Central memory CD4-positive, alpha-beta T cell (primary cell): ENCODE data around the gene CDC5L.
"Not testable (repeated sequence)": the region's sequence is repeated elsewhere in the genome, so short reads cannot be mapped to it uniquely, and the experiment has no call there.

Experiments used
- DNase-seq: peaks from one replicate; pipeline ENCODE4 v3.0.0; 2022

The CDC5L gene

DNA sequence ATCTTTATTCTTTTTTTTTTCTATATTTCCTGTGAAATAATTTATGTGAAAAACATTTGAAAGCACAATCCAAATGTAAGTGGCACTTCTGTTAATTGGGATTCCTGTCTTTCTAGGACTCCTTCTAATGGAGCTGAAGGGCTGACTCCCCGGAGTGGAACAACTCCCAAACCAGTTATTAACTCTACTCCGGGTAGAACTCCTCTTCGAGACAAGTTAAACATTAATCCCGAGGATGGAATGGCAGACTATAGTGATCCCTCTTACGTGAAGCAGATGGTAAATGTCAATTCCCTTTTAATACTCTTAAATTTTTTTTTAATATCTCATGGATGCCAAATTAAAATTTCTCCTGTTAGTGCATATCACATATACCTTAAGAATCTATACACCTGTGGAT is 35.0 kb downstream of the CDC5L start:
- no peak for DNase-seq

DNA sequence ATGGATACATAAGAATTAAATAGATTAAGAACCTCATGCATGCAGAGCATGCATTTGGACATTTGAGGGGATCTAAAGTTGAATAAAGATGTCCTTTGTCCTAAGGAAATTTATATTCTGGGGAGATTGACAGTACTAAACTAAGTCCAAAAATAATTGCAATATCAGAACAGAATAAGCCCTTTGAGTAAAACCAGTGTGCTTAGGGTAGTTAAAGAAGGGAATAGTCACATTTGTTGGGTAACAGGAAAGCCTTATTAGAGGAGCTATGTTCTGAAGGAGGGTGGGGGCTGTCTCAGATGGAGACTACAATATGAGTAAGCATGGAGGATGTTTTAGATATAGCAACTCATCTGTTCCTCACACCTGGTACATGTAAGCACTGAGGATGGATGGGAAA is 35.8 kb downstream of the CDC5L start:
- no peak for DNase-seq

DNA sequence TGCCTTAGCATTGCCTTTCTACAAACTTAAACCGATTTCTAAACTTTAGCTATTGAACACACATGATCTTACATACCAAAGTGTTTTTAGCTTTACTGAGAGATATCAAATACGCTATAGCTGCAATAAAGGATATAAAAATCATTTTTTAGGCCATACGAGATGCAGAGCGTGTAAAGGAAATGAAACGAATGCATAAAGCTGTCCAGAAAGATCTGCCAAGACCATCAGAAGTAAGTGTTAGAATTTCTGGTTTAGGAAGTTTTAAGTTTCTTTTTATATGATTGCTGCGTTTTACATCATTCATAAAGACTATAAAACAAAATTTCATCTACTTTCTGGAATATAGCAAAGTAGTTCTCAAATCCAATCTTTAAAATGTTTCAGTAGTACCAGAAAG is 38.4 kb downstream of the CDC5L start:
- no peak for DNase-seq

DNA sequence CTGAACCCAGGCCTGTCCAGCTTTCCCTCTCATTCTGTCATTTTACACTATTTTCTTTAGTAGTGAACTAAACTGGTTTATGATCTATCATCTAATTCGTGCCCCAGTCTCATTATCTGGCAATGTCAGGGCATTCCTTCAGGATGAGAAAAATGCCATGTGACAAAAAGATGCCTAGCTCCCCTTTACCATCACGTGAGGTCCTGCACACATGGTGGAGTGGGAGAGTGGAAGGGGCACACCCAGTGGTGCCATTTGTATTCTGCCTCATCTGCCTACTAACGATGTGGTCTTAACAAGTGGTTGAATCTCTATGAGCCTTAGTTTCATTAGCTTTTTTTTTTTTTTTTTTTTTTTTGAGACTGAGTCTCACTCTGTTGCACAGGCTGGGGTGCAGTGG is 41.2 kb downstream of the CDC5L start:
- no peak for DNase-seq

DNA sequence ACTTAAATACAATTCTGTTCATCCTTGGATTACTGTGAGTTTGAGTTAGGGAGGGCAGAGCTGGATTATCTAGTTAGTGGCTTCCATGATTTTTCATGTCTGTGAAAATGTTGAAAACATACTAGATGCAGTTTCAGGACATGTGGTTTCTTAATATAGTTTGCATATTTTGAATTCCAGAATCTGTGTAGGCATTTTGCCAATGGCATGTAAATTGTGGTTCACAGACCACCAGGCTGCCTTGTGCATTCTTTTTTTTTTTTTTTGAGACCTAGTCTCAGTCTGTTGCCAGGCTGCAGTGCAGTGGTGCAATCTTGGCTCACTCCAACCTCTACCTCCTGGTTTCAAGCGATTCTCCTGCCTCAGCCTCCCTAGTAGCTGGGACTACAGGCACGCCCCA is 42.8 kb downstream of the CDC5L start:
- DNase-seq, result no peak

DNA sequence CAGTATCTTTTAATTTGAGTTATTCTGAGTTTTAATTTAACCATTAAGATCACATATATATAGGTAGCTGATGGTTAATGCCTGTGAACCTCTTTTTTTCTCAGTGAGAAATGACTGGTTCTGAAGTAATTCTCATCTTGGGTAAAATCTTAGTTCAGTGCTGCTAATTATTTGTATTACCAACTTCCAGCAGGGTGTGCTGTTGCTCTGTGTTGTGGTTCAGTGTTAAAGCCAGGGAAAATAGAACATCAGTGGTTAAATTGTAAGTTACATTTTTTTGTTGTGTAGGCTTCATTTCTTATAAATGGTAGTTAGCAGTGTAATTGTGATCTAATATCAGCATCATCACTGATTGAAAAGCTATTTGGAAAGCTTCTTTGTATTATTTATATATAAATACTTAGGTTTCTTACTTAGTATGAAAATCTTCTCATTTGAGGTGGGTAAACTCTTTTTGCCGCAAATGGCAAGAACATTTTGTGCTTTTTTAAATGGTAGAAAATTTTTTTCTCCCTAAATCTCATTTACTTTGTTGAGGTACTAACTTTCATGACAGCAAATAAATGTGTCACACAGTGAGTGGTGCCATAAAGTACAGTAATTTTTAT is 43.7 kb downstream of the CDC5L start:
- peak; percentile 6 for DNase-seq

DNA sequence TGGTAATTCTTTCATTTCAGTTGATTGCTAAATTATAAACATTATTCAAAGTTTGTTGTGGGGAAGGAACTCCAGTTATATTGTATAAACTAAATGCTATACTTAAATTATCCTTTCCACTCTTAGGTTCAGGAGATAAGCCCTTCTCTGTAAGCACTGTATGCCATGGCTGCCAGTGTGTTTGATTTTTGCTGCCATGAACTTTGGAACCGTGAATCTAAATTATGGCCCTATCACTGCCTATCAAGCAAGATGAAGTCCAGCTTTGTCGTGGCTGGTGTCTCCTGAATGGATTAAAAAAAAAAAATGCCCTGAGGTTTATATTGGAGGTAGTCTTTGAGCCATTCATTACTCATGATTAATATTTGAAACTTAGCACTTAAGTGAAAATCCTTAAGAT is 44.7 kb downstream of the CDC5L start:
- no peak for DNase-seq

DNA sequence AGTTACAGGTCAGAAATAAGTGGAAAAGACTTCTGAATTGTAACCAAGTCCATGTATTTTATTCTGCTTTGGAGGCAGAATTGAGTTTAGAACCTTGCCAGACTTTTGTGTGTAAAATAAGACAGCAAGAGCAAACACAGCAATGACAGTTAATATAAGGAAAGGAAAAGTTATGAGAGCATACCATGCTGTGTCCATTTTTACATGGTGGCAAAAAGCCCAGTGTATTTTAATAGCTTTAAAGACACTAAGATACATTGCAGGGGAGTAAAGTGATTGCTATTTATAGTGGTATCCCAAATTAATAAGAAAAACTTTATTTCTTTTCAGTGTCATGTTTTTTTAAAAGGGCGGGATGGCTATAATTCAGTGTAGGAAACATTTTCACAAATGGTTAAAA is 45.2 kb downstream of the CDC5L start:
- no peak for DNase-seq

DNA sequence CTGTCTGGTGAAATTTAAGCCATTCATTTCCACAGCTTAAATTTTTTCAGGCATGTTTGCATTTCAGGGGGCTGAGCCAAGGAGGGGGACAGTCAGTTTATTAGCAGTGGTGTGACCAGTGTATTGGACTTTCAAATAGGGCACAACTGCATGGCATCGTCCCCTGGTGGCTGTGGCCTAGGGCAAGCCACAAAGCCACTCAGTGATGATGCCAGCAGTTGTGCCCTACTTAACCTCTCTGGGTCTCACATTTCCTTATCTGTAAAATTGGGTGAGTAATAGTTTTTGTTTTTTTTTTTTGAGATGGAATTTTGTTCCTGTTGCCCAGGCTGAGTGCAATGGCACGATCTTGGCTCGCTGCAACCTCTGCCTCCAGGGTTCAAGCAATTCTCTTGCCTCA is 48.0 kb downstream of the CDC5L start:
- no peak for DNase-seq

DNA sequence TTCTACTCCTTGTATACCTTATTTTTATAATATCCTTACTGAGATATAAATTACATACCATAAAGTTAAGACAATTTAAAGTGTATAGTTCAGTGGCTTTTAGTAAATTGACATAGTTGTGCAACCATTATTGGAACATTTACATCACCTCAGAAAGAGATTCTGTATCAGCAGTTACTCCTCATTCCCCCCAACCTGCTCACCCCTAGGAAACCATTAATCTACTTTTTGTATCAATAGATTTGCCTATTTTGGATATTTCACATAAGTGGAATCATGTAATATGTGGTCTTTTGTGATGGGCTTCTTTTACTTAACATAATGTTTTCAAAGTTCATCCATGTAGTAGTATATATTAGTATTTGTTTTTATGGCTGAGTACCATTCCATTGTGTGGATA is 51.3 kb downstream of the CDC5L start:
- DNase-seq, result no peak

DNA sequence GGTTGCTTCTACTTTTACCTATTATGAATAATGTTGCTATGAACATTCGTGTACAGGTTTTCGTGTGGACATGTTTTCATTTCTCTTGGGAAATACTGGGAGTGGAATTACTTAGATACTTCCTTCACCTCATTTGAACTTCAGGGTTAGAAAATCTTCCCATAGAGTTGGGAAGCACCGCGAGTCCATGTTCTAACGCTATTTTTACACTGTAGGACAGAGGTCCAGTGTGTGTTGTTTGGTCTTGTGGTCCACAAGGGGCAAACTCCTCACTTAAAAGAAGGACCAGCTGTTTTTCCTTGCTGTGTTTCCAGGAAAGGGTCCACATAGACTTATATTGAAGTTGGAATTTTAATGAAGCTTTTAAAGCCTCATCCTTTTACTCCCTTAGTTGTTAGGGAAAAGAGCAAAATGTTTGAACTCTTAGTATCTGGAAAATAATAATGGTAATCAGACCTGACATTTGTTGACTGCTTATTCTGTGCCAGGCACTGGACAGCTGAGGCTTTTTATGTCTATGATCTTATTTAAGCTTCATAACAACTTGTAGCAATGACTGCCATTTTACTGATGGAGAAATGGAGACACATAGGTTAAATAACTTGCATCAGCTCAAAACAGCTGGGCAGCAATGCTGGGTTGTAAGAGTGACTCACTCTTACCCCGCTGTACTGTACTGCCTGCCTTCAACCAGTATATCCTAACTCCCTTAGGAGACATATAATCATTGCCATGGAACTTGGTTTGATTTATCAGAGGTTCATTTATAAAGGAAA is 52.0 kb downstream of the CDC5L start:
- no peak for DNase-seq

DNA sequence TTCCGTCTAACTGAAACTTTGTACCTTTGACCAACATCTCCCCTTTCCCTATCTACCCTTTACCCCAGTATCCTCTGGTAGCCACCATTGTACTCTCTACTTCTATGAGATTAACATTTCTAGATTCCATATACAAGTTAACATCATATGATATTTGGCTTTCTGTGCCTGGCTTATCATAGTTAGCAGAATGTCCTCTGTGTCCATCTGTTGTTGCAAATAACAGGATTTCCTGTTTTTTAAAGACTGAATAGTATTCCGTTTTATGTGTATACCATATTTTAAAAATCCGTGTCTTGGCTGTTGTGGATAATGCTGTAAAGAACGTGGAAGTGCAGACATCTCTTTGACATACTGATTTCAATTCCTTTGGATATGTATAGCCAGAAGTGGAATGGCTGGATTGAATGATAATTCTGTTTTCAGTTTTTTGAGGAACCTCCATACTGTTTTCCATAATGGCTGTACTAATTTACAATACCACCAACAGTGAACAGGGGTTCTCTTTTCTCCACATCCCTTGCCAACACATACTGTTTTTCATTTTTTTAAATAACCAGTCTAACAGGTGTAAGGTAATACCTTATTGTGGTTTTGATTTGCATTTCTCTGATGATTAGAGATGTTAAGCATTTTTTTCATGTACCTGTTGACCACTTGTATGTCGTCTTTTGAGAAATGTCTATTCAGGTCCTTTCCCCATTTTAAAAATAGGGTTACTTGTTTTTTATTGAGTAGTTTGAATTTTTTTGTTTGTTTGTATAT is 53.8 kb downstream of the CDC5L start:
- DNase-seq, result no peak

DNA sequence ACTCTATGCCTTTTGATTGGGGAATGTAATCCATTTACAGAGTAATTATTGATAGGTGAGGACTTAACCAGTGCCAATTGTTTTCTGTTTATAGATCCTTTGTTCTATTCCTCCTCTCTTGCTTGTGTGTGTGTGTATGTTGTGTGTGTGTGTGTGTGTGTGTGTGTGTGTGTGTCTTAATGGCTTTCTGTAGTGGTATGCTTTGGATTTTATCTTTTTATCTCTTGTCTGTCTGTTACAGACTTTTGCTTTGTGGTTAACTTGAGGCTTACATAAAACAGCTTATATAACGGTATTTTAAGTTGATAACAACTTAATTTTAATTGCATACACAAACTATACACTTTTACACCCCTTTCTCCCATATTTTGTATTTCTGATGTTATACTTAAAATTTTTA is 54.7 kb downstream of the CDC5L start:
- DNase-seq, result no peak

DNA sequence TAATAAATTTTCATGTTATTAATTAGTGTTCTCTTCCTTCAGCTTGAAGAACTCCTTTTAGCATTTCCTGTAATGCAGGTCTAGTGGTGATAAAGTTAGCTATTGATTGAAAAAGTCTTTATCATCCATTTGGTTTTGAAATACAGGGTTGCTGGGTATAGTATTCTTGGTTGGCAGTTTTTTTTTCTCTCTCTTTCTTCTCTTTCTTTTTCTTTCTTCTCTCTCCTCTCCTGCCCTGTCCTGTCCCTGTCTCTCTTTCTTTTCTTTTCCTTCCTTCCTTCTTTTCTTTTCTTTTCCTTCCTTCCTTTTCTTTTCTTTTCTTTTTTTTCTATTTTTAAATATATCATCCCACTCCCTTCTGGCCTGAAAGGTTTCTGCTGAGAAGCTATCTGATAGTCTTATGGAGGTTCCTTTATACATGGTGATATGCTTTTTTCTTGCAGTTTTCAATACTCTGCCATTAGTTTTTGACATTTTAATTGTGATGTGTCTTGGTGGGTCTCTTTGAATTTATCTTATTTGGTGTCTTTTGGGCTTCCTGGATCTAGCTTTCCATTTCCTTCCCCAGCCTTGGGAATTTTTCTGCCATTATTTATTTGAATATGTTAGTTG is 55.4 kb downstream of the CDC5L start:
- no peak for DNase-seq

DNA sequence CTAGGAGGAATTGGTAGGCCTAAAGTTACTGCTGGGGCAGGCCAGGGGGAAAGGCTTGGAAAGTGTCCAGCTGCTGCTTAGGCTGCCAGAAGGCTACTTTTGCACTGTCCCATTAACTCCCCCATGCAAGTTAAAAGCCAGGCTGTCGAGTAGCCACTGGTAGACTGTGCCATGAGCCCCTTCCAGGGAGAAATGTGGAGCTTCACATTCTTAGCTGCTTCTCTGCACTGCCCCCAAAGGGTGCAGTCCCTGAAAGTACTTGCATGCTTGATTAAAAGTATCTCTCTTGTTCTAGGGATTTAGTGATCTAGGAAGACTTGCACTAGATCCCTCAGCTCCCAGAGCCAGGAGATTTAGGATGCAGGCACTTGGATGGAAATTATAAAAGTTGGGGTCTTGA is 57.3 kb downstream of the CDC5L start:
- no peak for DNase-seq

DNA sequence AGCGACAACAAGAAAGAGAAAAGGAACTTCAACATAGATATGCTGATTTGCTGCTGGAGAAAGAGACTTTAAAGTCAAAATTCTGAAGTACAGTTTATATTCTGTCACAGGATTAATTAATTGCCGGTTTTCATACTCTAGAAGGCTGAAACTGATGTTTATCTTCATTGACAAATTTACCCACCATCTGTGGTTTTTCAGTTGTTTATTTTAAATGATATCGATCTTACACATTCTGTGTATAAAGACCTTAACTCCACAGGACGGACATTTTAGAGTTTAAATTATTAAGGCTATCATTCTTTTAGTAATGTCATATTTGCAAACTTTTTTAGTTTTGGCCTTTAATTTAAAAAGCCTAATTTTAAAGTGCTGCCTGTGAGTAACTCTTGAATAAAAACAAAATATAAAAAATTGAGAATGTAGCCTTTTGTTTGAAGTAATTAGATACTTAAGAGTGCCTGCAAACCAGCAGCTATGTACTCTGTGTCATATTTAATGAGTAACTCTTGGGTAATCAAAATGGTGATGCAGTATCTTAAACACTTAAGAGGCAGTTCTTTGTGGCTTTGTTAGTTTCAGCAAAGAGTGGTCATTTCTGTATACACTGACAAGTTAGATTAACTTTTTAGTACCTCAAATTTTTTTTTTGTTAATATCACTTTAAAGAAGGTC is 59.3 kb downstream of the CDC5L start:
- no peak for DNase-seq

DNA sequence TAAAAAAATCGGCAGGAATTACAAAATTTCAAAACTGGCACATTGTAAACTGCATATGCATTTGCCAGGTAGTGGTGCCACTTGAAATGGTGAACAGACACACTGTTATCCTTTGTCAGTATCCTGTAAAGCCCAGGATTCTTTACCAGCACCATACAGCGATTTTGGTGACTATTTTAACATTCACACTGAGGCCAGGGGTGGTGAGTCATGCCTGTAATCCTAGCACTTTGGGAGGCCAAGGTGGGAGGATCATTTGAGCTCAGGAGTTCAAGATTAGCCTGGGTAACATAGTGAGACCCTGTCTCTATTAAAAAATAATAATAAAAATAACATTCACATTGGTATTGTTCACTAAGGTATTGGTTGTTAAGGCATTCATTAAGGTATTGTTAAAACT is 61.7 kb downstream of the CDC5L start:
- DNase-seq, result not testable (repeated sequence)

DNA sequence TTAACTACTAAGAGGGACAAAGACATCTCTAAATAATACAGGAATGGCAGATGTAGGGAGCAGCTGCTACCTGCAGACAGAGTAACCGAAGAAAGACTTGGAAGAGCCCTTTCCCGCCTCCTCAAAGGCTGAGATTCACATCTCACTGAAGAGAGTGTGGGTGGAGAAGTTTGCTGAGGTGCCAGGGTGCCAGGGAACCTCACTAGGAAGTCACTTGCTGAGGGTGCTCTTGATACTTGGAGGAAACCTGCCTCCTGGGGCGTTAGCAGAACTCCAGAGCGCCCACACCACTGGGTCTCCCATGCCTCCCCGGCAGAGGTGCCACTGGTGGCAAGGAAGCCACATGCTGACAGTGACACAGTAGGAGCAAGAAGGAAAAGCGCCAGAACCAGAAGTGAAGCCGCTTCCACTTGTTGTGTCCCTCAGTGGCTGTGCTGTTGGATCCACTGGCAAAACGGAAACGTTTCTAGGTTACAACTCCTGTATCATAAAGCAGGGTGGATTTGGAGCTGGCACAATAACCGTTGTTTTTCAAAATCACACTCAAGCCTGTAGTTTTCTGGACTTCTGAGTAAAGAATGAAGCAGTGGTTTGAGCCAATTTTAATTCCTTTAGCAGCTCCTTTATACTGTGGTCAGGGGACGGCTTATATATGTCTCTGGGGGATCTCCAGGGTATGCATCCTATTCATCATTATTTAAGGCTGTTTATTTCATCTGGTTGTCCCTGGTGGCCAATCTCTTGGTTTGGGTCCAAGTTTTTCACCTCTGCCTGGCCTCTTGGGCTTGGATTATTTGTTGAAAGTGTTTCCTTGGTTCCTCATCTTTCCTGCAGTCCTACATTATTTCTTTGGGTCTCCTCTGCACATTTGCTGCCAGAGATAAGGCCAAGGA is 64.5 kb downstream of the CDC5L start:
- DNase-seq, result no peak

DNA sequence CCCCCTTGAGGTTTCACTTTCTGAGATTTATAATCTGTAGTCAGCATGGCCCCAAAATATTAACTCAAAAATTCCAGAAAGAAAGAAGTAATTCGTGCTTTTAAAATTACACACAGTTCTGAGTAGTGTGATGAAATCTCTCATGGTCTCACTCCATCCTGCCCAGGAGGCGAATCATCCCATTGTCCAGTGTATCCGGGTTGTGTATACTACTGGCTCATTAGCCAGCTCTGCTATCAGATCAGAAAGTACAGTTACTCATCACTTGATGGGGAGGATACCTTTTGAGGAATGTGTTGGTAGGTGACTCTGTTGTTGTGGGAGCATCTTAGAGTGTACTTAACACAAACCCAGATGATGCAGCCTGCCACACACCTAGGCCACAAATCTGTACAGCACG is 65.2 kb downstream of the CDC5L start:
- no peak for DNase-seq

DNA sequence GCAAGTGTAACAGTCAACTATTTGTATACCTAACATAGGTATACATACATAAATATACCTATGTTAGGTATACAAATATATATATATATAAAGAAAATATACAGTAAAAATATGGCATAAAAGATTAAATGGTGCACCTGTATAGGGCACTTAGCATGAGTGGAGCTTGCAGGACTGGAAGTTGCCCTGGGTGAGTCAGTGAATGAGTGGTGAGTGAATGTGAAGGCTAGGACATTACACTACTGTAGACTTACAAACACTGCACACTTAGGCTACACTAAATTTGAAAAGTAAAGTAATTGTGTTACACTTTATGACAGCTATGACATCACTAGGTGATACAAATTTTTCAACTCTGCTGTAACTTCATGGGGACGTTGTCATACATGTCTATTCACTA is 65.6 kb downstream of the CDC5L start:
- DNase-seq, result no peak

DNA sequence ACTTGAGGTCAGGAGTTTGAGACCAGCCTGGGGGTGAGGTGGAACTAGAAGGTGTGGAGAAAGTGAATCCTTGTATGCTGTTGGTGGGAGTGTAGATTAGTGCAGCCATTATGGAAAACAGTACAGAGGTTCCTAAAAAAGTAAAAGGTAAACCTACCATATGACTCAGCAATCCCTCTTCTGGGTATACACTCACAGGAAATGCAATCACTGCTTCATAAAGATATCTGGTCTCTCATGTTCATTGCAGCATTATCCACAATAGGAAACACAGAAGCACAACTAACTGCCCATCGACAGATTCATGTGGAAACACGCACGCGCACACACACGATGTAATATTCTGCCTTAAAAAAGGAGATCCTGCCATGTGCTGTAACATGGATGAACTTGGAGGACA is 66.7 kb downstream of the CDC5L start:
- no peak for DNase-seq
